AG04450 (cell line): Measurements from ENCODE around the gene TPBGL. TPM values are rescaled to one million over a fixed set of nuclear protein-coding genes. Genes with fewer than 3 reads are reported as not detected.

Source experiments
- CTCF ChIA-PET: fragments of 300-600, 350-600 bp; formaldehyde crosslinking; extraction: SDS; loops from one replicate; lab custom pipeline; 2022; ENCODE audit warnings: antibody characterized with exemption, inconsistent platforms; lab: Charles Lee
- POLR2A ChIA-PET: fragments of 350-600 bp; formaldehyde crosslinking; extraction: SDS; loops from one replicate; lab custom pipeline; 2021; ENCODE audit warnings: antibody characterized with exemption, inconsistent platforms; lab: Yijun Ruan, JAX
- DNase-seq: peaks from one replicate; pipeline ENCODE4 v3.0.0-alpha.2; 2011; ENCODE audit warnings: low read depth, low spot score
- H3K27ac ChIP-seq: one replicate; pipeline ENCODE4 v1.5.1; 2012; ENCODE audit warnings: low read depth, low read length, control low read depth
- H3K27me3 ChIP-seq: one replicate; pipeline ENCODE4 v1.6.0; 2012; ENCODE audit warnings: low read length; ENCODE audit not compliant: control insufficient read depth, insufficient read depth
- H3K4me3 ChIP-seq: 2 replicates; pipeline ENCODE4 v1.5.1; 2011; ENCODE audit warnings: mild to moderate bottlenecking, low read depth, low read length, control low read depth
- H3K9me3 ChIP-seq: 2 replicates; pipeline ENCODE4 v1.5.1; 2012; ENCODE audit warnings: low read length; ENCODE audit not compliant: control insufficient read depth, insufficient read depth
- polyA plus RNA-seq: library from polyadenylated mRNA; depleted of rRNA; stranded (reverse); fragments of >200 nt; gene quantifications from 2 replicates; pipeline ENCODE4 v1.2.3, GENCODE V29; 2011
- TF ChIP-seq, protein P1 (sequence below): IDR thresholded peaks from 2 replicates; pipeline ENCODE4 v1.5.1; 2011; ENCODE audit warnings: low read depth, low read length, control low read depth, inconsistent platforms

TPBGL gene
- polyA plus RNA-seq, 1 experiment, result not detected

DNA sequence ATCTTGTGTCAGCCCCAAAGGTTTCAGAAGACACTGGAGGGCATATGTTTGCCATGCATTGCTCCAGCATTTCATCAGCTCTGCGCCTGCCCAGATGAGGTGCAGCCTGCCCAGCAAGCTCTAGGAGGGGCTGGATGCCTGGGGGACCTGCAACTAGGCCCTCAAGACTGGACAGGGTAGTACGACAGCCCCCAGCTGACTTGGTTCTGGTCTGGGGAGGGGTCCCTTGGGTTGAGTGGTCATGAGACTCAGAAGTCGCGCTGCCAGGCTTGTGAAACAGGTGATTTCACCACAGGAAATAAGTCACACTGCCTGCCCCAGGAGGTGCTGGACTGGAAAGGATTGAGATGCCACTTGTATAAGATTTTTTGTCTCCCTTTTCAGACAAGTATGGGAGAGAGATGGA, 23.4 kb downstream of the TPBGL start:
- ChIA-PET POLR2A (no interaction called here), CTCF (interaction anchor here (1.0 to 2.6 kb wide), 2 partner anchors 16 to 242 kb away, joined by 7 to 10 read pairs; no protein-coding TSS in a partner anchor)

DNA sequence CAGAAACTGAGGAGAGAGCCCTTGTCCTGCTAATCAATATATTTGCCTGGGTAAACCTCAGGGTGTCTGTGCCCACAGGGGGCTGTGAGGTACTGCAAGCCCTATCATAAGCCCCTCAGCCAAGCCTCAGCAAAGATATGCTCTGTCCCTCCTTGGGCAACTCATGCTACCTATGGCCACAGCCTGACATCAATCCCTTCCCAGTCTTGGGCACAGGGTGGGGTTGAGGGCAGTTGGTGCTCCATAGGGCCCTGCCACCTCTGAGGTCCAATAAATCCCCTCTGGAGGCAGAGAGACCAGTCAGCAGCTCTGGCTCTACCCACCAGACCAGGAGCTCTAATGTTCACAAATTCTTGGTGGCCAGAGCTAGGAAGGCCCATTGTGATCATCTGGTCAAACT, 23.8 kb downstream of the TPBGL start:
- peaks cover 19% of the 10 kb centered on the region for H3K27me3 ChIP-seq
- no peak overlapping the region for H3K4me3 ChIP-seq
- CTCF ChIA-PET, result no interaction called here
- DNase-seq, result no peak
- TF ChIP-seq, protein P1, sequence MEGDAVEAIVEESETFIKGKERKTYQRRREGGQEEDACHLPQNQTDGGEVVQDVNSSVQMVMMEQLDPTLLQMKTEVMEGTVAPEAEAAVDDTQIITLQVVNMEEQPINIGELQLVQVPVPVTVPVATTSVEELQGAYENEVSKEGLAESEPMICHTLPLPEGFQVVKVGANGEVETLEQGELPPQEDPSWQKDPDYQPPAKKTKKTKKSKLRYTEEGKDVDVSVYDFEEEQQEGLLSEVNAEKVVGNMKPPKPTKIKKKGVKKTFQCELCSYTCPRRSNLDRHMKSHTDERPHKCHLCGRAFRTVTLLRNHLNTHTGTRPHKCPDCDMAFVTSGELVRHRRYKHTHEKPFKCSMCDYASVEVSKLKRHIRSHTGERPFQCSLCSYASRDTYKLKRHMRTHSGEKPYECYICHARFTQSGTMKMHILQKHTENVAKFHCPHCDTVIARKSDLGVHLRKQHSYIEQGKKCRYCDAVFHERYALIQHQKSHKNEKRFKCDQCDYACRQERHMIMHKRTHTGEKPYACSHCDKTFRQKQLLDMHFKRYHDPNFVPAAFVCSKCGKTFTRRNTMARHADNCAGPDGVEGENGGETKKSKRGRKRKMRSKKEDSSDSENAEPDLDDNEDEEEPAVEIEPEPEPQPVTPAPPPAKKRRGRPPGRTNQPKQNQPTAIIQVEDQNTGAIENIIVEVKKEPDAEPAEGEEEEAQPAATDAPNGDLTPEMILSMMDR, result no peak
- POLR2A ChIA-PET, result no interaction called here
- H3K9me3 ChIP-seq, result no peaks in the 10 kb centered on the region
- no peak overlapping the region for H3K27ac ChIP-seq

More for the DNA sequence above, 23.4 kb downstream of the TPBGL start:
- H3K4me3 ChIP-seq, result no peak overlapping the region
- no peak for DNase-seq
- H3K27ac ChIP-seq, result no peak overlapping the region
- peaks cover 19% of the 10 kb centered on the region for H3K27me3 ChIP-seq
- TF ChIP-seq, protein P1, result no peak
- no peaks in the 10 kb centered on the region for H3K9me3 ChIP-seq

DNA sequence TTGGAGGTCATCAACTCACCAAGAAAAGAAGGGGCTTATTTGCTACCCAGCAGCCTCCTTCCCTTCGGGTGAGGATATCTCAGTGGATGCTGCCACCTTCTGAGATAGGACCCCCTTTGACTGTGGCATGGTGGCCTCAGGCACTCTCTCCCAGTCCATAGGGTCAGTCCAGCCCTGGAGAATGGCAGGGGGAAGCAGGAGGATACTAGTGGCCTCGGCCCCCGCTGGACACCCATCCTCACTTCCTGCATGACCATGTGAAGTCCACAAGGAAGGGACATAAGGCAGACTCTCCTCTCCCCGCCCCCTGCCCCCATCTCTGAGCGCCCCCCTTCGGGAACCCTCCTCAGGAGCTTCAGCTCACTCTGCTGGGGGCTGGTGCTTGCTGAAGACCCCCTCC, 24.4 kb downstream of the TPBGL start:
- TF ChIP-seq, protein P1, result no peak
- no peak for DNase-seq
- POLR2A ChIA-PET, result no interaction called here
- Histone ChIP-seq H3K4me3 (no peak overlapping the region), H3K27ac (no peak overlapping the region), H3K9me3 (no peaks in the 10 kb centered on the region), H3K27me3 (peaks cover 13% of the 10 kb centered on the region)
- CTCF ChIA-PET, result interaction anchor here (1.0 kb wide), 1 partner anchor 16 kb away, joined by 4 read pairs; no protein-coding TSS in a partner anchor

DNA sequence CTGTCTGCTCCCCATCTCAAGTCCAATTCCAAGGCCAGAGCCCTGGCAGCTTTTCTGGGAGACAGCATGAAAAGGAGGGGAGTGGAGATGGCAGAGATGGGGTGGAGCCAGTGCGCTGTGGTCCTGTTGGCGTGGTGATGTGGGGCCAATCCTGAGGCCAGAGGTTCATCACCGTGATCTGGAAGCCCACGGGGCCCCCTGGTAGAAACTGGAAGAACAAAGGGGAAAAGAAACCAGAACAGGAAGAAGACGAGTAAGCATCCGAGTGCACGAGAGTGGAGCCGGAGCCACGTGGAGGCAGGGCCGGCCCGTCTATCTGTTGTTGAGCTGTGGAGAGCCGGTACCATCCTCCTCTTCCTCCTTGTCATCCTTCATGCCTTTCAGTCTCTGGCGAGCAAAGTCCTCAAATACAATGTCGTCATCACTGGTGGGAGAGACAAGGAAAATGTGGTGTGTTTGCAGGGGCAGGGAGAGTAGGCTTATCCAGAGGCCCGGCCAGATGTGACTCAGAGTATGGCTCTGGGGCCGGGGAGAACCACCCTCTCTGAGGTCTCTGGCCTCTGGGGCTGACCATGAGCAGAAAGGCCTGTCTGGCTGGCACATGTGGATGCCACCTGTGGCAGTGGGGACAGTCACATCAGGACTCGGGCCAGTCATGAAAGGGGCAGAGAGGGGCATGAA, 25.4 kb downstream of the TPBGL start:
- TF ChIP-seq, protein P1, result no peak
- Histone ChIP-seq H3K9me3 (no peaks in the 10 kb centered on the region), H3K27me3 (peaks cover 6% of the 10 kb centered on the region), H3K4me3 (no peak overlapping the region), H3K27ac (no peak overlapping the region)
- ChIA-PET CTCF (interaction anchor here (1.0 kb wide), 1 partner anchor 15 kb away, joined by 4 read pairs; no protein-coding TSS in a partner anchor), POLR2A (no interaction called here)
- DNase-seq, result no peak

DNA sequence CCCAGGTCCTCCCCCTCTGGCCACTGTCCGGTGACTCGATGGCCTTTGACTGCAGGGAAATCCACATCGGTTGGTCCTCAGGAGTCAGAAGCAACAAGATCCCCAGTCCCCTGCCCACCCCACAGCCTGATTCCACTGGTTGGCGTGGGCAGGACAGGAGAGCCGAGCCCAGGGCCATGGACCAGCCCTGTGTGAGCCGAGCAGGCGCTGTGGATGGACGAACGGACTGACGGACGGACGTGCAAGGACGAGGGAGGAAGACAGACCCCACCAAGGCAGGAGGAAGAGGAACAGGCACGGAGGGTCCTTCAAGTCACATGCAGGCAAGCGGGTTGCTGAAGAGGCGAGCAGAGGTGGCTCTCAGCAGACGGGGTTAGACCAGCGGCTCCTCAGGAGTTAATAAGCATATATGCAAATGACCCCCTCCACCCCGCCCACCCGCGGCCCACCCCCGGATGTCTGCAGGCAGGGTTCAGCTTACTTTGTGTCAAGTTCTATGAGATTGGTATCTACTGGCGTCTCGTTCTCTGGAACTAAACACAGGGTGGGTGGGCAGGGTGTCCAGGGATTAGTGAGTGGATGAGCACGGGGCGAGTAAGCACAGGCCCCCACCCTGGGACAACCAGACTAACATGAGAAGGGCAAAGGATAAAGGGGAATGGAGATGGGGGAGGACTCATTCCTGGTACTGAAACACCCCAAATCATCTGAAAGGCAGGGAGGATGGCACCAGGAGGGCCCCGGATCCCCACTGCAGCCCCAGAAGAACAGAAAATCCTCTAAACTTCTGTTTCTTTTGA, 26.8 kb downstream of the TPBGL start:
- ChIA-PET POLR2A (no interaction called here), CTCF (no interaction called here)
- DNase-seq, result no peak
- no peak overlapping the region for H3K4me3 ChIP-seq
- TF ChIP-seq, protein P1, result no peak
- H3K9me3 ChIP-seq, result no peaks in the 10 kb centered on the region
- H3K27ac ChIP-seq, result no peak overlapping the region
- no peaks in the 10 kb centered on the region for H3K27me3 ChIP-seq
